GM21529 (cell line): ENCODE data around the gene SEMA7A.
"Not testable (repeated sequence)": the region's sequence is repeated elsewhere in the genome, so short reads cannot be mapped to it uniquely, and the experiment has no call there.

Experiments used
- ATAC-seq: cut with Tn5 transposase; IDR thresholded peaks from one replicate; pipeline ENCODE4 v1.9.1; 2021; ENCODE audit not compliant: unreplicated experiment

SEMA7A gene

GRCh38 chr15:74433592-74434262 lies at the start of gene SEMA7A:
Gene SEMA7A (minus strand): TSS chr15:74433958. CDS start chr15:74433918, 40 bp downstream.
- ATAC-seq = peak; percentile 73

GRCh38 chr15:74482661-74483060 lies 48.9 kb upstream of the SEMA7A start:
- ATAC-seq = no peak

GRCh38 chr15:74480364-74480763 lies 46.6 kb upstream of the SEMA7A start:
- ATAC-seq = not testable (repeated sequence)

- ATAC-seq = not testable (repeated sequence)
These were observed 37.9 kb upstream of the SEMA7A start for GRCh38 chr15:74471621-74472020.

- no peak for ATAC-seq
These were observed 37.1 kb upstream of the SEMA7A start for GRCh38 chr15:74470631-74471395.

GRCh38 chr15:74468341-74469032 lies 34.7 kb upstream of the SEMA7A start:
- no peak for ATAC-seq

- no peak for ATAC-seq
These were observed 32.8 kb upstream of the SEMA7A start for GRCh38 chr15:74466570-74466969.

GRCh38 chr15:74464897-74465296 lies 31.1 kb upstream of the SEMA7A start:
- no peak for ATAC-seq

GRCh38 chr15:74464216-74464615 lies 30.5 kb upstream of the SEMA7A start:
- ATAC-seq = no peak

GRCh38 chr15:74463634-74464033 lies 29.9 kb upstream of the SEMA7A start:
- ATAC-seq = no peak

- ATAC-seq = no peak
These were observed 28.2 kb upstream of the SEMA7A start for GRCh38 chr15:74461847-74462511.

- ATAC-seq = peak; percentile 70
These were observed 27.4 kb upstream of the SEMA7A start, which contains the start of gene UBL7 for GRCh38 chr15:74460871-74461846. Gene UBL7 (minus strand): TSS chr15:74461160. CDS start chr15:74458867, 2,293 bp downstream.

GRCh38 chr15:74460298-74460697 lies 26.5 kb upstream of the SEMA7A start:
- no peak for ATAC-seq

GRCh38 chr15:74459798-74460197 lies 26.0 kb upstream of the SEMA7A start:
- not testable (repeated sequence) for ATAC-seq

- ATAC-seq = no peak
These were observed 24.7 kb upstream of the SEMA7A start for GRCh38 chr15:74458473-74458872.

- not testable (repeated sequence) for ATAC-seq
These were observed 23.3 kb upstream of the SEMA7A start for GRCh38 chr15:74457036-74457435.

- no peak for ATAC-seq
These were observed 21.2 kb upstream of the SEMA7A start for GRCh38 chr15:74454764-74455500.

- ATAC-seq = no peak
These were observed 20.4 kb upstream of the SEMA7A start for GRCh38 chr15:74453925-74454763.
